ENCODE measurements around the gene TK2. TPM values are rescaled to one million over a fixed set of nuclear protein-coding genes. Genes with fewer than 3 reads are reported as not detected.

TK2 gene
- total and polyA plus RNA-seq, 2 experiments from 2014 or later: 1.8 to 4.2 TPM

GRCh38 chr16:66458292-66458691 is 91.6 kb downstream of the TK2 start:
- H3K36me3 Mint-ChIP-seq (ENCODE audit: low read depth): no peaks in the 10 kb centered on the region
- no peaks in the 10 kb centered on the region for H4K20me1 ChIP-seq (replicated peaks; ENCODE audit: insufficient read depth)
- no peaks in the 10 kb centered on the region for H3K36me3 ChIP-seq (ENCODE audit: insufficient read depth)
- H3K27ac ChIP-seq (ENCODE audit: low read depth): no peak overlapping the region
- no peak for DNase-seq (ENCODE audit: low spot score)
- peaks cover 6% of the 10 kb centered on the region for H3K27me3 Mint-ChIP-seq (ENCODE audit: insufficient read depth, low read depth, poor library complexity)
- H3K4me1 ChIP-seq (ENCODE audit: insufficient read depth): peaks cover 10% of the 10 kb centered on the region; the same call in 1 of the 2 replicates
- H3K9me3 Mint-ChIP-seq: no peaks in the 10 kb centered on the region
- H2AFZ ChIP-seq: peak overlapping the region; percentile 80; the same call in 1 of the 2 replicates
- H3K4me2 ChIP-seq: no peak overlapping the region
- H3K4me3 ChIP-seq: no peak overlapping the region
- no peak overlapping the region for H3K4me3 Mint-ChIP-seq
- no peaks in the 10 kb centered on the region for H3F3A ChIP-seq (replicated peaks; ENCODE audit: low read depth)
- H3K9me2 ChIP-seq (ENCODE audit: insufficient read depth): no peaks in the 10 kb centered on the region
- no peak for ATAC-seq
- no peaks in the 10 kb centered on the region for H3K79me2 ChIP-seq (replicated peaks; ENCODE audit: insufficient read depth)
- H3K4me1 Mint-ChIP-seq: peaks cover 14% of the 10 kb centered on the region
- peak overlapping the region; percentile 60; the same call in 1 of the 2 replicates for H3K27ac Mint-ChIP-seq
- no peaks in the 10 kb centered on the region for H3K27me3 ChIP-seq (ENCODE audit: insufficient read depth)
- TF ChIP-seq JUNB (IDR thresholded peaks at IDR 0.05; ENCODE audit: unreplicated experiment): no peak
- TF ChIP-seq NANOG (IDR thresholded peaks at IDR 0.05; ENCODE audit: borderline replicate concordance): no peak
- no peak for TF ChIP-seq ZNF114 (CRISPR knock-in tag; IDR thresholded peaks at IDR 0.05)
- no peak for TF ChIP-seq EZH2 (IDR thresholded peaks at IDR 0.05; ENCODE audit: low read depth, unreplicated experiment)
- TF ChIP-seq, protein P1, sequence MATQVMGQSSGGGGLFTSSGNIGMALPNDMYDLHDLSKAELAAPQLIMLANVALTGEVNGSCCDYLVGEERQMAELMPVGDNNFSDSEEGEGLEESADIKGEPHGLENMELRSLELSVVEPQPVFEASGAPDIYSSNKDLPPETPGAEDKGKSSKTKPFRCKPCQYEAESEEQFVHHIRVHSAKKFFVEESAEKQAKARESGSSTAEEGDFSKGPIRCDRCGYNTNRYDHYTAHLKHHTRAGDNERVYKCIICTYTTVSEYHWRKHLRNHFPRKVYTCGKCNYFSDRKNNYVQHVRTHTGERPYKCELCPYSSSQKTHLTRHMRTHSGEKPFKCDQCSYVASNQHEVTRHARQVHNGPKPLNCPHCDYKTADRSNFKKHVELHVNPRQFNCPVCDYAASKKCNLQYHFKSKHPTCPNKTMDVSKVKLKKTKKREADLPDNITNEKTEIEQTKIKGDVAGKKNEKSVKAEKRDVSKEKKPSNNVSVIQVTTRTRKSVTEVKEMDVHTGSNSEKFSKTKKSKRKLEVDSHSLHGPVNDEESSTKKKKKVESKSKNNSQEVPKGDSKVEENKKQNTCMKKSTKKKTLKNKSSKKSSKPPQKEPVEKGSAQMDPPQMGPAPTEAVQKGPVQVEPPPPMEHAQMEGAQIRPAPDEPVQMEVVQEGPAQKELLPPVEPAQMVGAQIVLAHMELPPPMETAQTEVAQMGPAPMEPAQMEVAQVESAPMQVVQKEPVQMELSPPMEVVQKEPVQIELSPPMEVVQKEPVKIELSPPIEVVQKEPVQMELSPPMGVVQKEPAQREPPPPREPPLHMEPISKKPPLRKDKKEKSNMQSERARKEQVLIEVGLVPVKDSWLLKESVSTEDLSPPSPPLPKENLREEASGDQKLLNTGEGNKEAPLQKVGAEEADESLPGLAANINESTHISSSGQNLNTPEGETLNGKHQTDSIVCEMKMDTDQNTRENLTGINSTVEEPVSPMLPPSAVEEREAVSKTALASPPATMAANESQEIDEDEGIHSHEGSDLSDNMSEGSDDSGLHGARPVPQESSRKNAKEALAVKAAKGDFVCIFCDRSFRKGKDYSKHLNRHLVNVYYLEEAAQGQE (IDR thresholded peaks at IDR 0.05; ENCODE audit: unreplicated experiment): no peak
- no peak for TF ChIP-seq ZNF331 (CRISPR knock-in tag; IDR thresholded peaks at IDR 0.05; ENCODE audit: low read depth)
- TF ChIP-seq CREB1 (CRISPR knock-in tag; IDR thresholded peaks at IDR 0.05; ENCODE audit: low read depth): no peak
- TF ChIP-seq POLR2AphosphoS5 (IDR thresholded peaks at IDR 0.05; ENCODE audit: low read depth): no peak
- TF ChIP-seq ETS1 (IDR thresholded peaks at IDR 0.05): no peak
- TF ChIP-seq EZH2phosphoT487 (IDR thresholded peaks at IDR 0.05; ENCODE audit: unreplicated experiment): no peak
- TF ChIP-seq STAT1 (IDR thresholded peaks at IDR 0.05; ENCODE audit: unreplicated experiment): no peak
- no peak for TF ChIP-seq CTCF (conservative IDR thresholded peaks at IDR 0.05; ENCODE audit: low read depth in 2 of 2)
- TF ChIP-seq ZNF462 (CRISPR knock-in tag; IDR thresholded peaks at IDR 0.05): no peak

All from GM23338 (cell line).